Measurements from ENCODE around the gene TMOD1. TPM values are rescaled to one million over a fixed set of nuclear protein-coding genes. Genes with fewer than 3 reads are reported as not detected.

TMOD1 gene
- total and polyA plus RNA-seq, 10 of the 15 experiments (the other 5 are each of a cell fraction or from before 2014, with no cell fraction given): 4.0 to 44.1 (median 15.4) TPM

DNA sequence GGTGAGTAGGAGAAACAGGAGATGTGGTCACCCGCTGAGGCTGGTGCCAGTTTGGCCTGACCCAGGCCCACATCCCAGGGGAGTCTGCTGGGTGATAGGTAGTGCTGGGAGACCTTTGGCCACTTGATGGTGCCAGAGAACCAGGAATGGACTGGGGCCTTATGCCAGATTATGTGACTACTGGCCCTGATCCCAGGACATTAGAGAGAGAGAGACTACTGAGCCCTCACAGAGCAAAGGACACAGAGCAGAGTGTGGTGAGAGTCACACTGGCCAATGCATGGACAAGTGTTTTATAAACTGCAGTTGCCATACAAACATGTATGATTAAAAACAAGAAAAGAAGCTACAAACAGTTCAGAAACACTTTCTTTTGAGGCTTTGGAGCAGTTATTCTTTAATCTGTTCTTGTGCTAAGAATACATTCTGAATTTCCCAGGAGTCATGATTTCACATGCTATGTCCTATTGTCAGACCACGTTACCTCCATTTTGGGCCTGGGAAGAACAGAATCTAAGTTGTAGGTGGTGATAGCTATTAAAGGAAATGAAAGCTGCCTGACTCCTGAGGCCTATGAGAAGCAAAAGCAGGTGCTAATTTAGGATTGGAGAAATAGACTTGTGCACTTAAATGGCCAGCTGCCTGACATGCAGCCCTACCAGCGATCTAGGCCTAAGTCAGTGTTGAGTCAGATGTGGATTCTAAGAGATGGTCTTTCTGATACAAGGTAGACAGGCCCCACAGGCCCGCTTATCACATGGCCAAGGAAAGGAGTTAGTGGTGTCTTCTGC is 32.6 kb upstream of the TMOD1 start (continued):
- 0 out of 2 replicates have a peak, but pooled peaks have one; percentile 18 for TF ChIP-seq SPI1 (IDR thresholded peaks at IDR 0.05; ENCODE audit: borderline replicate concordance, insufficient read depth, low read depth, low read length)
- no peak for TF ChIP-seq PKNOX1 (IDR thresholded peaks at IDR 0.05)
- TF ChIP-seq E4F1 (IDR thresholded peaks at IDR 0.05; ENCODE audit: borderline replicate concordance, partially characterized antibody): no peak
- TF ChIP-seq CEBPB (IDR thresholded peaks at IDR 0.05; ENCODE audit: borderline replicate concordance in 1 of 2, low read depth in 2 of 2, low read length in 2 of 2): no peak
- TF ChIP-seq MXI1 (IDR thresholded peaks at IDR 0.05; ENCODE audit: low read depth, low read length): 0 out of 2 replicates have a peak, but pooled peaks have one; percentile 23
- TF ChIP-seq, protein P1, sequence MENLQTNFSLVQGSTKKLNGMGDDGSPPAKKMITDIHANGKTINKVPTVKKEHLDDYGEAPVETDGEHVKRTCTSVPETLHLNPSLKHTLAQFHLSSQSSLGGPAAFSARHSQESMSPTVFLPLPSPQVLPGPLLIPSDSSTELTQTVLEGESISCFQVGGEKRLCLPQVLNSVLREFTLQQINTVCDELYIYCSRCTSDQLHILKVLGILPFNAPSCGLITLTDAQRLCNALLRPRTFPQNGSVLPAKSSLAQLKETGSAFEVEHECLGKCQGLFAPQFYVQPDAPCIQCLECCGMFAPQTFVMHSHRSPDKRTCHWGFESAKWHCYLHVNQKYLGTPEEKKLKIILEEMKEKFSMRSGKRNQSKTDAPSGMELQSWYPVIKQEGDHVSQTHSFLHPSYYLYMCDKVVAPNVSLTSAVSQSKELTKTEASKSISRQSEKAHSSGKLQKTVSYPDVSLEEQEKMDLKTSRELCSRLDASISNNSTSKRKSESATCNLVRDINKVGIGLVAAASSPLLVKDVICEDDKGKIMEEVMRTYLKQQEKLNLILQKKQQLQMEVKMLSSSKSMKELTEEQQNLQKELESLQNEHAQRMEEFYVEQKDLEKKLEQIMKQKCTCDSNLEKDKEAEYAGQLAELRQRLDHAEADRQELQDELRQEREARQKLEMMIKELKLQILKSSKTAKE (IDR thresholded peaks at IDR 0.05; ENCODE audit: low read depth, poor library complexity, severe bottlenecking): peak; percentile 35
- no peak for TF ChIP-seq ZNF592 (IDR thresholded peaks at IDR 0.05)
- TF ChIP-seq ELK1 (IDR thresholded peaks at IDR 0.05; ENCODE audit: low read depth, low read length): no peak
- no peak for TF ChIP-seq BACH1 (IDR thresholded peaks at IDR 0.05; ENCODE audit: borderline replicate concordance)
- TF ChIP-seq BCL3 (IDR thresholded peaks at IDR 0.05; ENCODE audit: borderline replicate concordance, insufficient read depth, low read depth, low read length, poor library complexity, severe bottlenecking): no peak
- no peak for TF ChIP-seq SIN3A (IDR thresholded peaks at IDR 0.05; ENCODE audit: low read depth, low read length)
- 0 out of 2 replicates have a peak, but pooled peaks have one; percentile 13 for TF ChIP-seq MYB (IDR thresholded peaks at IDR 0.05; ENCODE audit: borderline replicate concordance, low read depth, low read length)
- TF ChIP-seq NFIC (IDR thresholded peaks at IDR 0.05; ENCODE audit: low read depth, low read length): no peak; the same call in 1 of the 2 replicates
